Osteocyte (in vitro differentiated cells): ENCODE results near the gene IL22RA1. TPM values are rescaled to one million over a fixed set of nuclear protein-coding genes. Genes with fewer than 3 reads are reported as not detected.
A peak's percentile ranks its signal among the peaks of the same experiment; 100 is the strongest.

Experiments
- DNase-seq: peaks from one replicate; pipeline ENCODE4 v3.0.0; 2021; ENCODE audit warnings: mixed read lengths; ENCODE audit not compliant: unreplicated experiment; ENCODE audit errors: extremely low spot score
- H3K27ac Mint-ChIP-seq: one replicate; pipeline ENCODE4 v1.8.0; 2021; ENCODE audit warnings: mild to moderate bottlenecking, mixed read lengths; ENCODE audit not compliant: unreplicated experiment
- H3K27me3 Mint-ChIP-seq: one replicate; pipeline ENCODE4 v1.8.0; 2021; ENCODE audit warnings: mixed read lengths; ENCODE audit not compliant: unreplicated experiment
- H3K36me3 Mint-ChIP-seq: one replicate; pipeline ENCODE4 v1.8.0; 2021; ENCODE audit warnings: mixed read lengths; ENCODE audit not compliant: unreplicated experiment
- H3K4me1 Mint-ChIP-seq: one replicate; pipeline ENCODE4 v1.8.0; 2021; ENCODE audit warnings: mixed read lengths; ENCODE audit not compliant: unreplicated experiment
- H3K4me3 Mint-ChIP-seq: one replicate; pipeline ENCODE4 v1.8.0; 2021; ENCODE audit warnings: mild to moderate bottlenecking, moderate library complexity, mixed read lengths; ENCODE audit not compliant: unreplicated experiment
- H3K9me3 Mint-ChIP-seq: one replicate; pipeline ENCODE4 v1.8.0; 2021; ENCODE audit warnings: mixed read lengths; ENCODE audit not compliant: unreplicated experiment
- total RNA-seq: library from RNA; stranded (reverse); gene quantifications from 2 replicates; pipeline ENCODE4 v1.2.1, GENCODE V29; 2021
- TF ChIP-seq, protein P1 (sequence below): fragments of 200-600 bp; sonication (generic); IDR thresholded peaks from 2 replicates; pipeline ENCODE4 v1.5.0; 2021; ENCODE audit warnings: antibody characterized with exemption, mild to moderate bottlenecking, moderate library complexity

Gene IL22RA1
- total RNA-seq, 1 donor from 2014 or later, result not detected

DNA sequence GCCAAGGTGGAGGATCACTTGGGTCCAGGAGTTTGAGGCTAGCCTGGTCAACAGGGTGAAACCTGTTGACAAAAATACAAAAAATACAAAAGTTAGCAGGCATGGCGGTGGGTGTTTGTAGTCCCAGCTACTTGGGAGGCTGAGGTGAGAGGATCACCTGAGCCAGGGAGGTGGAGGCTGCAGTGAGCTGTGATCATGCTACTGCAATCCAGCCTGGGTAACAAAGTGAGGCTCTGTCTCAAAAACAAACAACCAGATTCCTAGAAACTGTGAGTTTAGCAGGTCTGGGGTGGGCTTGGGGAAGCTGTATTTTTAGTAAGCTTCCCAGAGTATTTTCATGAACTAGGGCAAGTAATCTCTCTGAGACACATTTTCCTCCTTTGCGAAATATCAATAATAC, 25.8 kb downstream of the IL22RA1 start:
- Mint-ChIP-seq H3K27me3 (peaks cover 3% of the 10 kb centered on the region), H3K9me3 (no peaks in the 10 kb centered on the region), H3K4me1 (peaks cover 27% of the 10 kb centered on the region), H3K4me3 (no peak overlapping the region), H3K36me3 (no peaks in the 10 kb centered on the region), H3K27ac (peak overlapping the region; percentile 67)
- TF ChIP-seq, protein P1, sequence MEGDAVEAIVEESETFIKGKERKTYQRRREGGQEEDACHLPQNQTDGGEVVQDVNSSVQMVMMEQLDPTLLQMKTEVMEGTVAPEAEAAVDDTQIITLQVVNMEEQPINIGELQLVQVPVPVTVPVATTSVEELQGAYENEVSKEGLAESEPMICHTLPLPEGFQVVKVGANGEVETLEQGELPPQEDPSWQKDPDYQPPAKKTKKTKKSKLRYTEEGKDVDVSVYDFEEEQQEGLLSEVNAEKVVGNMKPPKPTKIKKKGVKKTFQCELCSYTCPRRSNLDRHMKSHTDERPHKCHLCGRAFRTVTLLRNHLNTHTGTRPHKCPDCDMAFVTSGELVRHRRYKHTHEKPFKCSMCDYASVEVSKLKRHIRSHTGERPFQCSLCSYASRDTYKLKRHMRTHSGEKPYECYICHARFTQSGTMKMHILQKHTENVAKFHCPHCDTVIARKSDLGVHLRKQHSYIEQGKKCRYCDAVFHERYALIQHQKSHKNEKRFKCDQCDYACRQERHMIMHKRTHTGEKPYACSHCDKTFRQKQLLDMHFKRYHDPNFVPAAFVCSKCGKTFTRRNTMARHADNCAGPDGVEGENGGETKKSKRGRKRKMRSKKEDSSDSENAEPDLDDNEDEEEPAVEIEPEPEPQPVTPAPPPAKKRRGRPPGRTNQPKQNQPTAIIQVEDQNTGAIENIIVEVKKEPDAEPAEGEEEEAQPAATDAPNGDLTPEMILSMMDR, result no peak
- DNase-seq, result no peak

DNA sequence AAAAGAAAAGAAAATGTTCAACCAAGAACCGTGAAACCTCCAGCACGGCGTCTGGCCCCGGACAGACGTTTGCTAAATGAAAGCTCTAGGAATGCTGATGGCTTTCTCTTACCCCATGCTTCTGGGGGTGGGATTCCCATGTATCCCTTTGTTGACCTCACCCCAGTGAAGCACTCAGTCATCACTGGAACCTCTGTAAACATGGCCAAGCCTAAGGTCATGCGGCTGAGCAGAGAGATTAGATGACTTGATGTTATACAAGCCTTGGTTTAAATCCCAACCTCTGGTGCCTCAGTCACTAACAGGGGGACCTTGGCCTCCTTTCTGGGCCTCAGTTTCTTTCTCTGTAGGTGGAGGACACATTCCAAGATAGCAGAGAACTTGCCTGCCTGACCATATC, 28.2 kb downstream of the IL22RA1 start:
- no peak for DNase-seq
- Mint-ChIP-seq H3K27ac (no peak overlapping the region), H3K4me1 (peaks cover 29% of the 10 kb centered on the region), H3K9me3 (no peaks in the 10 kb centered on the region), H3K27me3 (peaks cover 3% of the 10 kb centered on the region), H3K36me3 (no peaks in the 10 kb centered on the region), H3K4me3 (no peak overlapping the region)
- TF ChIP-seq, protein P1, result no peak

DNA sequence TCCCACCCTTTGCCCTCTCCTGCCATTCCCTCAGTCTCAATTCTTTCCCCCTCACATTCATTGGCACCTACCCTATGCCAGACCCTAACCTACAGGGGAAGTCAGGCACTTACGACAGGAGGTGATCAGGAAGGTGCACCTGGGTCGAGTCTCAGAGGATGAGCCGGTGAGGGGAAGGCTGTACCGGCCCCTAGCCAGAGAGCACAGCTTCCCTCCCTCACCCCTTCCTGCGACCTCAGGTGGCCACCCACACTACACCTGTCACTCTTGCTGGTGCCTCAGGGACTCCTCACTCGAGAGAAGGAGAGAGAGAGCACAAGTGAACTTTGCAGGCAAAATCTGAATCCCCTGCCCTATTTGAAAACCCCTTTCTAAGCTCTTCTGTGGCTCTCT, 29.3 kb downstream of the IL22RA1 start:
- no peaks in the 10 kb centered on the region for H3K36me3 Mint-ChIP-seq
- H3K27ac Mint-ChIP-seq, result no peak overlapping the region
- no peak for DNase-seq
- no peak overlapping the region for H3K4me3 Mint-ChIP-seq
- H3K4me1 Mint-ChIP-seq, result peaks cover 32% of the 10 kb centered on the region
- H3K9me3 Mint-ChIP-seq, result no peaks in the 10 kb centered on the region
- TF ChIP-seq, protein P1, result no peak
- peaks cover 3% of the 10 kb centered on the region for H3K27me3 Mint-ChIP-seq

DNA sequence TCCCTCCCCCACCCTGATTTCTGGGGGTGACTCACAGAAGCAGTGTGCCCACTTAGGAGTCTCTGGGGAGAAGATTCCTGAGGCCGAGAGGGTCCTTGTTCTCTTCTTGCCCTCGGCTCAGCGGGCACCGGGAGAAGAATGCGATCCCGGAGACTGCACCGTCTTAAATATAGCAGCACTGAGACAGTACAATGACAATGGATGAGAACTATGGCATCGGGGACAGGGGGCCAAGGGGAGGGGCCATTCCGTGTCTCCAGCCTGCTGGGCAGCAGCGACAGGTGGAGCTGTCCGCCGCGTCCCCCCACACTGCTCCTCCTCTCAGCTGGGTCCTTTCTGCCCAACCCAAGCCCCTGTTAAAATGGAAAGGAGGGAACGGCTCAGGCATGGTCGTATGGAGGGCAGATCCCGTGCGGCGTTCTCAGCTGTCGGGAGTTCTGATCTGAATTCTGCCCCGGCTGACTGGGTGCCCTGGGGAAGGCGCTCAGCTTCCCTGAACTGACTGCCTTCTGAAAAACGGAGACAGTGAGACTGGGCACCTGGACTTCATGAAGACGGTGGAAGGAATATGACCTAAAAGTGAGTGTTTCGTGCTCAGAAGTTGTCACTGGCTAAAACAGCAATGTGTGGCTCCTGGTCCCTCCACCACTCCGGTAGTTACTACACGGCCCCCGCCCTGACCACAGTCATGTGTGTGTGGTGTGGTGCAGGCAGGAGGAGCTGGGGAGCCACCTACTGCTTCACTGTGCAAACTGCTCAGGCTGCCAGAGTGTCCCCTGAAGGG, 30.8 kb downstream of the IL22RA1 start, which contains the start of gene MYOM3:
TSS of gene MYOM3 (minus strand) at position 140 of the 784 bp plus-strand sequence. CDS start 3,499 bp downstream, outside the sequence.
- H3K27ac Mint-ChIP-seq, result no peak within 1 kb of the TSS
- no peak within 1 kb of the TSS for H3K4me3 Mint-ChIP-seq
- TF ChIP-seq, protein P1, result peak; percentile 59
- peaks cover 30% of the 10 kb centered on the region for H3K4me1 Mint-ChIP-seq
- H3K27me3 Mint-ChIP-seq, result peaks cover 3% of the 10 kb centered on the region
- no peak for DNase-seq
- no peaks in the 10 kb centered on the region for H3K9me3 Mint-ChIP-seq
- H3K36me3 Mint-ChIP-seq, result no peaks in the 10 kb centered on the region

DNA sequence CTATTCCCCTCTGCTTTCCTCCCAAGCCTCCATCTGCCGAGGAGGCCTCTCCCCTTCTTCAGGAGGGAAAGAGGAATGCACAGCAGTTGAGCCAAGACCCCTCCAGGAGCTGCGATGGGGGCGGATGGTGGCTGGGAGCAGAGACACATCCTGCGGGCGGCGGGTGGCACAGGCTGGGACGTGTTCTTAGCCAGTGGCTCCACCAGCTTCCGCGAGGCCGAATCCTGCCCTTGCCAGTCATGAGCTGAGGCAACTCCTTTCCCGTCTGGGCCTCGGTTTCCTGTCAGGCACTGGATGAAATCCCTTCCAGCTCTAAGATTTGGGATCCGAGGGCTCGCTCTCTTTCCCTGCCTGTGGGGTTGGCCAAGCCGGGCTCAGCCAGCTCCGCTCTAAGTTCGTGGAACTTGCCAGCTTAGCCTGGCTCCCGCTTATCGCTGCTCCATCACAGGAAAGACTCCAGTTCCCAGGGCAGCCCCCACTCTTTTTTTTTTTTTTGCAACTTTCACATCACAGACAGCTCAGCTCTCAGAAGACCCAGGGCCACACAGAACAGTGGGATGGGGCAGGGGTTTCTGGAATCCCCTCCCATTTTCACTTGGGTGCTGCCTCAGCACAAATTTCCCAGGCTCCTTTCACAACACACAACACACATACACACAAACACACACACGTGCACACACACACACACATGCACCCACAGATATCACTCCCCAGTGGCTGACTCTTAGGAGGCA, 31.5 kb downstream of the IL22RA1 start:
- DNase-seq, result no peak
- H3K9me3 Mint-ChIP-seq, result no peaks in the 10 kb centered on the region
- H3K4me1 Mint-ChIP-seq, result peaks cover 31% of the 10 kb centered on the region
- no peaks in the 10 kb centered on the region for H3K36me3 Mint-ChIP-seq
- no peak overlapping the region for H3K27ac Mint-ChIP-seq
- H3K27me3 Mint-ChIP-seq, result peaks cover 3% of the 10 kb centered on the region
- TF ChIP-seq, protein P1, result no peak
- no peak overlapping the region for H3K4me3 Mint-ChIP-seq
